K562 (cell line): ENCODE measurements around the gene TDG. TPM values are rescaled to one million over a fixed set of nuclear protein-coding genes. Genes with fewer than 3 reads are reported as not detected.

Experiments
- ATAC-seq: fragments of 200-7000 bp; cut with Tn5 transposase; 3 replicates; pipeline ENCODE4 v1.9.1; 2020; ENCODE audit warnings: moderate library complexity
- BruUV-seq: library from RNA; stranded (reverse); fragments of 400-500 nt; replicated peaks from 2 replicates; lab custom pipeline; 2021; lab: Mats Ljungman, UMichigan
- CTCF ChIA-PET: fragments of 300-600 bp; formaldehyde crosslinking; extraction: SDS; loops from one replicate; lab custom pipeline; 2021; ENCODE audit warnings: low intra/inter-chr PET ratio; lab: Yijun Ruan, JAX
- POLR2A ChIA-PET: fragments of 300-600, 350-650 bp; sonication (Branson Sonifier 250); formaldehyde crosslinking; extraction: SDS; loops from one replicate; lab custom pipeline; 2021; ENCODE audit warnings: antibody characterized with exemption, inconsistent platforms; lab: Yijun Ruan, JAX
- DNase-seq, 4 experiments: peaks; one replicate each; pipeline versions ENCODE4 v3.0.0 to v3.0.0-alpha.2; 2011 to 2018; ENCODE audit warnings: low spot score in 3 of 4, mixed read lengths in 3 of 4; ENCODE audit errors: extremely low read depth in 1 of 4
- FAIRE-seq: peaks from 2 replicates; lab custom pipeline; 2011; peaks lifted over from hg19 to GRCh38; lab: Jason Lieb, UNC
- H2AFZ ChIP-seq: 2 replicates; pipeline ENCODE4 v1.6.0; 2011; ENCODE audit warnings: low read depth, low read length, control low read depth, inconsistent platforms
- H3K27ac ChIP-seq: fragments of 200-600 bp; 3 replicates; pipeline ENCODE4 v1.8.0; 2011; ENCODE audit warnings: low read depth, mild to moderate bottlenecking, control low read depth, inconsistent platforms, low read length, moderate library complexity, mixed read lengths; ENCODE audit errors: extremely low read depth
- H3K27me3 ChIP-seq, 2 experiments: fragments of 300-600 bp in 1 of 2; 2 replicates in 1 of 2; 3 replicates in 1 of 2; pipeline versions ENCODE4 v1.6.0 to v1.8.0; 2011; ENCODE audit warnings: inconsistent platforms in 2 of 2, low read length in 2 of 2, mild to moderate bottlenecking in 1 of 2, mixed read lengths in 1 of 2, moderate library complexity in 1 of 2; ENCODE audit not compliant: control insufficient read depth in 2 of 2, insufficient read depth in 2 of 2
- H3K36me3 ChIP-seq: fragments of 300-600 bp; 3 replicates; pipeline ENCODE4 v1.8.0; 2011; ENCODE audit warnings: mild to moderate bottlenecking, low read length, inconsistent platforms; ENCODE audit not compliant: control insufficient read depth, insufficient read depth
- H3K4me1 ChIP-seq, 2 experiments: fragments of 200-600 bp in 1 of 2; replicated peaks in 1 of 2; 2 replicates in 1 of 2; 3 replicates in 1 of 2; pipeline versions ENCODE4 v1.5.1 to v1.8.0; 2011; ENCODE audit warnings: inconsistent platforms in 2 of 2, low read length in 2 of 2, mild to moderate bottlenecking in 1 of 2, mixed read lengths in 1 of 2, moderate library complexity in 1 of 2; ENCODE audit not compliant: control insufficient read depth in 2 of 2, insufficient read depth in 2 of 2
- H3K4me2 ChIP-seq: 2 replicates; pipeline ENCODE4 v1.6.1; 2011; ENCODE audit warnings: low read length, control low read depth, inconsistent platforms, mixed read lengths; ENCODE audit not compliant: insufficient read depth
- H3K4me3 ChIP-seq: fragments of 200-600 bp; sonication (generic), shearing (Covaris generic); 2 replicates; pipeline ENCODE4 v1.5.1; 2016; ENCODE audit warnings: control low read depth, inconsistent platforms
- H3K79me2 ChIP-seq: fragments of 200-600 bp; 3 replicates; pipeline ENCODE4 v1.8.0; 2011; ENCODE audit warnings: low read length, inconsistent platforms; ENCODE audit not compliant: control insufficient read depth, insufficient read depth
- H3K9ac ChIP-seq, 2 experiments: 2 replicates each; pipeline versions ENCODE4 v1.6.0 to v1.6.1; 2011; ENCODE audit warnings: low read depth in 2 of 2, low read length in 2 of 2, control low read depth in 1 of 2, inconsistent platforms in 1 of 2, mild to moderate bottlenecking in 1 of 2, mixed read lengths in 1 of 2; ENCODE audit not compliant: insufficient read depth in 1 of 2
- H3K9me1 ChIP-seq: one replicate; pipeline ENCODE4 v1.6.0; 2011; ENCODE audit warnings: inconsistent platforms, mild to moderate bottlenecking, low read length, moderate library complexity; ENCODE audit not compliant: control insufficient read depth, insufficient read depth
- H3K9me3 ChIP-seq: replicated peaks from 2 replicates; pipeline ENCODE4 v1.5.1; 2011; ENCODE audit warnings: low read depth, low read length, inconsistent platforms; ENCODE audit not compliant: control insufficient read depth, insufficient read depth
- H4K20me1 ChIP-seq: replicated peaks from 2 replicates; pipeline ENCODE4 v1.6.1; 2011; ENCODE audit warnings: low read length, inconsistent platforms, mixed read lengths; ENCODE audit not compliant: control insufficient read depth, insufficient read depth
- ADNP ChIP-seq: fragments of 200-800 bp; sonication (Bioruptor generic); IDR thresholded peaks from 2 replicates; pipeline ENCODE4 v1.6.1; 2016; ENCODE audit warnings: missing genetic modification characterization, missing compliant biosample characterization
- ATF3 ChIP-seq, 2 experiments: fragments of 450-650 bp in 1 of 2; sonication (generic) in 1 of 2; formaldehyde crosslinking in 1 of 2; IDR thresholded peaks in 1 of 2; conservative IDR thresholded peaks in 1 of 2; 2 replicates each; pipeline versions ENCODE4 v1.6.1 to v1.8.1; 2016 to 2023; ENCODE audit warnings: mild to moderate bottlenecking in 2 of 2, moderate library complexity in 2 of 2, inconsistent platforms in 1 of 2, missing genetic modification reagents in 1 of 2
- GTF2F1 ChIP-seq: IDR thresholded peaks from 2 replicates; pipeline ENCODE4 v1.6.1; 2011; ENCODE audit warnings: low read depth, low read length, improper control_type of control experiment
- NCOA6 ChIP-seq: fragments of 450-650 bp; IDR thresholded peaks from 2 replicates; pipeline ENCODE4 v1.6.1; 2017; ENCODE audit warnings: mild to moderate bottlenecking
- POLR3A ChIP-seq: IDR thresholded peaks from 2 replicates; pipeline ENCODE4 v1.6.1; 2011; ENCODE audit warnings: borderline replicate concordance, mild to moderate bottlenecking, moderate library complexity; ENCODE audit not compliant: insufficient read length, insufficient read depth; ENCODE audit errors: extremely low read depth
- TCF15 ChIP-seq: fragments of 250-450 bp; sonication (Bioruptor Pico); IDR thresholded peaks from 2 replicates; pipeline ENCODE4 v1.8.0; 2022; ENCODE audit warnings: moderate library complexity, mild to moderate bottlenecking, inconsistent platforms
- TCFL5 ChIP-seq: fragments of 250-450 bp; sonication (Bioruptor Pico); conservative IDR thresholded peaks from 2 replicates; pipeline ENCODE4 v1.6.1; 2021; ENCODE audit warnings: mild to moderate bottlenecking, moderate library complexity, matching md5 sums
- YY1 ChIP-seq, 3 experiments: IDR thresholded peaks; 2 replicates each; pipeline ENCODE4 v1.6.1; 2011; ENCODE audit warnings: low read length in 2 of 3, mild to moderate bottlenecking in 2 of 3, moderate library complexity in 2 of 3, borderline replicate concordance in 1 of 3, control low read depth in 1 of 3, low read depth in 1 of 3; ENCODE audit not compliant: insufficient read depth in 3 of 3, insufficient replicate concordance in 2 of 3, control insufficient read depth in 1 of 3, insufficient read length in 1 of 3; ENCODE audit errors: extremely low read depth in 1 of 3
- ZFP36 ChIP-seq: fragments of 150-350 bp; IDR thresholded peaks from 2 replicates; pipeline ENCODE4 v1.6.1; 2018; ENCODE audit warnings: low read length, low read depth; ENCODE audit not compliant: partially characterized antibody
- ZNF124 ChIP-seq: sonication (generic); formaldehyde crosslinking; IDR thresholded peaks from 2 replicates; pipeline ENCODE4 v1.8.1; 2022; ENCODE audit warnings: missing genetic modification reagents
- ZNF696 ChIP-seq: fragments of 250-450 bp; sonication (Bioruptor Pico); conservative IDR thresholded peaks from 2 replicates; pipeline ENCODE4 v1.4.0; 2020; ENCODE audit warnings: mild to moderate bottlenecking, moderate library complexity
- WGBS: fragments of 100-300 bp; shearing (Covaris generic); methylation state at CpG from one replicate; pipeline ENCODE4 v1.1.6; 2016; ENCODE audit warnings: low coverage, mixed read lengths; ENCODE audit not compliant: insufficient coverage; ENCODE audit errors: missing lambda C conversion rate; 5-methylcytosine and 5-hydroxymethylcytosine counted together
- in situ Hi-C: fragments of 300-500 bp; cut with MboI; formaldehyde crosslinking; loops from 4 replicates; pipeline ENCODE4 v1.15.0; 2018; ENCODE audit warnings: inconsistent platforms, mixed read lengths
- intact Hi-C: fragments of 100-400 bp; cut with micrococcal nuclease; formaldehyde crosslinking; loops from 2 replicates; pipeline ENCODE4 v1.14.2; 2022
- polyA plus RNA-seq, 8 experiments: library from polyadenylated mRNA; depleted of rRNA in 4 of 8; stranded (reverse) in 5 of 8; unstranded in 3 of 8; fragments of >200 nt; fragmentation: Nextera tagmentation in 2 of 8; fragmentation: Illumina TruSeq in 1 of 8; extraction: Ambion mirVana in 2 of 8; extraction: Trizol in 1 of 8; gene quantifications; 2 replicates each; pipeline versions ENCODE4 v1.2.1 to v1.2.3, GENCODE V29; 2011 to 2014; ENCODE audit warnings: inconsistent platforms in 1 of 8, missing spikeins in 1 of 8
- total RNA-seq, 7 experiments: library from RNA; depleted of rRNA in 6 of 7; stranded (reverse); fragments of >200 nt in 6 of 7; fragmentation: Illumina TruSeq in 2 of 7; extraction: Trizol in 2 of 7; gene quantifications; 2 replicates each; pipeline versions ENCODE4 v1.2.1 to v1.2.3, GENCODE V29; 2011 to 2021; ENCODE audit warnings: low replicate concordance in 1 of 7
- TF ChIP-seq, protein P1 (sequence below): fragments of 450-650 bp; IDR thresholded peaks from 2 replicates; pipeline ENCODE4 v1.6.1; 2017; ENCODE audit warnings: antibody characterized with exemption
- TF ChIP-seq, protein P2 (sequence below): fragments of 450-650 bp; IDR thresholded peaks from 2 replicates; pipeline ENCODE4 v1.6.1; 2016; ENCODE audit warnings: missing biosample characterization, missing genetic modification characterization
- TF ChIP-seq, protein P3 (sequence below): sonication (generic); formaldehyde crosslinking; IDR thresholded peaks from 2 replicates; pipeline ENCODE4 v1.8.1; 2023; ENCODE audit warnings: mild to moderate bottlenecking, missing genetic modification reagents

TDG gene
- total and polyA plus RNA-seq, 9 of the 15 experiments (the other 6 are each of a cell fraction or from before 2014, with no cell fraction given), result 37.6 to 77.2 (median 64.0) TPM

DNA sequence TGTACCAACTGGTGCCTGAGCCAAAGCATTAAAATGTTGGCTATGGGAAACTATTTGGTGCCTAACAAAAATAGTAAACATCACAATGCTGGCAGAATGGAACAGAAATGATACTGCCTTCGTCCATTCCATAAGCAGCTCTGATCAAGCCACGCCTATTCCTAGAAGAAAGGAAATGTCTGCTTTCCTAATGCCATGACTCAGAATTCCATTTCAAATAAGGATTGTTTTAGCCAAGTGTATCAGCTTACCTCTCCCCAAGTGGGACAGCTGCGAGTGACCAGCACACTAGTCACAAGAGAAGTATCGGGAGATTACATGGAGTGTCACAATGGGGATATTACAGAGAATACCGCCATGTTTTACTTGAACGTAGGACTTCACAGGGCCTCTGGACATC lies 45.6 kb downstream of the TDG start (continued):
- TF ChIP-seq ATF3 (IDR thresholded peaks at IDR 0.05) (0 out of 2 replicates have a peak, but pooled peaks have one; percentile 47), ATF3 (CRISPR knock-in tag; conservative IDR thresholded peaks at IDR 0.05) (no peak), YY1 (IDR thresholded peaks at IDR 0.05; ENCODE audit: borderline replicate concordance in 1 of 3, control insufficient read depth in 1 of 3, extremely low read depth in 1 of 3, insufficient read depth in 3 of 3, insufficient read length in 1 of 3, insufficient replicate concordance in 2 of 3, low read depth in 1 of 3, low read length in 2 of 3) (peak in 1 of 3 experiments; percentile 22), ZNF696 (CRISPR knock-in tag) (no peak)
- TF ChIP-seq, all 486 proteins: peak for 10

GRCh38 chr12:104012331-104012730 lies 46.7 kb downstream of the TDG start:
- 63% methylated on average over 4 of the region's 4 CpGs for WGBS
- Histone ChIP-seq H3K4me3 (no peak overlapping the region), H3K79me2 (no peaks in the 10 kb centered on the region), H3K4me2 (no peak overlapping the region), H3K4me1 (peaks cover 0 to 12% of the 10 kb centered on the region in 2 experiments; a peak in 3 of 5 replicates), H3K9me1 (no peaks in the 10 kb centered on the region), H3K27me3 (no peaks in the 10 kb centered on the region), H2AFZ (peak overlapping the region; percentile 55; the same call in 1 of the 2 replicates), H3K9ac (no peak overlapping the region), H3K36me3 (no peaks in the 10 kb centered on the region), H4K20me1 (no peaks in the 10 kb centered on the region), H3K9me3 (no peaks in the 10 kb centered on the region; the same call in 1 of the 2 replicates), H3K27ac (no peak overlapping the region)
- ChIA-PET CTCF (no interaction called here), POLR2A (interaction anchor here (0.8 kb wide), 1 partner anchor 36 kb away, joined by 3 read pairs; no protein-coding TSS in a partner anchor)
- FAIRE-seq, result peak; percentile 35
- no peak for DNase-seq
- ATAC-seq, result no peak
- intact Hi-C loops, result no loop called here
- BruUV-seq, result no TSS peak
- in situ Hi-C loops, result no loop called here
- TF ChIP-seq ADNP (tag) (no peak), ZNF124 (CRISPR knock-in tag) (no peak), TCF15 (CRISPR knock-in tag) (no peak), TCFL5 (CRISPR knock-in tag) (no peak), GTF2F1 (no peak), POLR3A (no peak), NCOA6 (no peak), ZFP36 (no peak)
- TF ChIP-seq, protein P1, sequence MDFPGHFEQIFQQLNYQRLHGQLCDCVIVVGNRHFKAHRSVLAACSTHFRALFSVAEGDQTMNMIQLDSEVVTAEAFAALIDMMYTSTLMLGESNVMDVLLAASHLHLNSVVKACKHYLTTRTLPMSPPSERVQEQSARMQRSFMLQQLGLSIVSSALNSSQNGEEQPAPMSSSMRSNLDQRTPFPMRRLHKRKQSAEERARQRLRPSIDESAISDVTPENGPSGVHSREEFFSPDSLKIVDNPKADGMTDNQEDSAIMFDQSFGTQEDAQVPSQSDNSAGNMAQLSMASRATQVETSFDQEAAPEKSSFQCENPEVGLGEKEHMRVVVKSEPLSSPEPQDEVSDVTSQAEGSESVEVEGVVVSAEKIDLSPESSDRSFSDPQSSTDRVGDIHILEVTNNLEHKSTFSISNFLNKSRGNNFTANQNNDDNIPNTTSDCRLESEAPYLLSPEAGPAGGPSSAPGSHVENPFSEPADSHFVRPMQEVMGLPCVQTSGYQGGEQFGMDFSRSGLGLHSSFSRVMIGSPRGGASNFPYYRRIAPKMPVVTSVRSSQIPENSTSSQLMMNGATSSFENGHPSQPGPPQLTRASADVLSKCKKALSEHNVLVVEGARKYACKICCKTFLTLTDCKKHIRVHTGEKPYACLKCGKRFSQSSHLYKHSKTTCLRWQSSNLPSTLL, result no peak
- TF ChIP-seq, protein P2, sequence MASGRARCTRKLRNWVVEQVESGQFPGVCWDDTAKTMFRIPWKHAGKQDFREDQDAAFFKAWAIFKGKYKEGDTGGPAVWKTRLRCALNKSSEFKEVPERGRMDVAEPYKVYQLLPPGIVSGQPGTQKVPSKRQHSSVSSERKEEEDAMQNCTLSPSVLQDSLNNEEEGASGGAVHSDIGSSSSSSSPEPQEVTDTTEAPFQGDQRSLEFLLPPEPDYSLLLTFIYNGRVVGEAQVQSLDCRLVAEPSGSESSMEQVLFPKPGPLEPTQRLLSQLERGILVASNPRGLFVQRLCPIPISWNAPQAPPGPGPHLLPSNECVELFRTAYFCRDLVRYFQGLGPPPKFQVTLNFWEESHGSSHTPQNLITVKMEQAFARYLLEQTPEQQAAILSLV (tag), result no peak
- TF ChIP-seq, protein P3, sequence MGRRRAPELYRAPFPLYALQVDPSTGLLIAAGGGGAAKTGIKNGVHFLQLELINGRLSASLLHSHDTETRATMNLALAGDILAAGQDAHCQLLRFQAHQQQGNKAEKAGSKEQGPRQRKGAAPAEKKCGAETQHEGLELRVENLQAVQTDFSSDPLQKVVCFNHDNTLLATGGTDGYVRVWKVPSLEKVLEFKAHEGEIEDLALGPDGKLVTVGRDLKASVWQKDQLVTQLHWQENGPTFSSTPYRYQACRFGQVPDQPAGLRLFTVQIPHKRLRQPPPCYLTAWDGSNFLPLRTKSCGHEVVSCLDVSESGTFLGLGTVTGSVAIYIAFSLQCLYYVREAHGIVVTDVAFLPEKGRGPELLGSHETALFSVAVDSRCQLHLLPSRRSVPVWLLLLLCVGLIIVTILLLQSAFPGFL, result no peak
